HG03175 (cell line): ENCODE results near the gene SEL1L.
A peak's percentile ranks its signal among the peaks of the same experiment; 100 is the strongest.
"Not testable (repeated sequence)": the region's sequence is repeated elsewhere in the genome, so short reads cannot be mapped to it uniquely, and the experiment has no call there.

Experiments
- ATAC-seq: cut with Tn5 transposase; IDR thresholded peaks from one replicate; pipeline ENCODE4 v1.9.1; 2021; ENCODE audit warnings: mild to moderate bottlenecking, moderate library complexity; ENCODE audit not compliant: unreplicated experiment

SEL1L gene

DNA sequence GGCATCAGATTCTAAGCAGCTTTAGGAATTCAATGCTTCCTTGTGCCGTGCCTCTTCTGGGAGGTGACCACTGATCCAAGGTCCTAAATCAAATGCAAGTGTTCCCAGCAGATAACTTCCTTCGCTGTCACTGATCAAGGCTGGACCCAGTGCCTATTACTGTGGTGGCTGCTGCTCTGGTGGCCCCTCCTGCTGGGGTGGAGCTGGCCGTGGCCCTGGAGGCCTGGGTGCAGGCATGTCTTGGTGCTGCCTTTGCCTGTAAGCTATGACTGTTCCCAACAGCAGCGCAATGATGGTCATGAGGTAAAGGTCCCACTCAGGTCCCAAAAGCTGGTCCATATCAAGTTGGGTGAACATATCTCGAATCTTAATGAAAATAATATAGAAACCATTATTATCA lies 56.8 kb downstream of the SEL1L start:
- no peak for ATAC-seq

GRCh38 chr14:81474685-81475324 lies 58.8 kb downstream of the SEL1L start:
- ATAC-seq, result no peak

- peak; percentile 61 for ATAC-seq
These were observed 59.5 kb downstream of the SEL1L start for GRCh38 chr14:81474148-81474492.

- ATAC-seq, result peak; percentile 35
These were observed 60.1 kb downstream of the SEL1L start for GRCh38 chr14:81473456-81474147.

- ATAC-seq, result no peak
These were observed 61.4 kb downstream of the SEL1L start for GRCh38 chr14:81472096-81472800.

DNA sequence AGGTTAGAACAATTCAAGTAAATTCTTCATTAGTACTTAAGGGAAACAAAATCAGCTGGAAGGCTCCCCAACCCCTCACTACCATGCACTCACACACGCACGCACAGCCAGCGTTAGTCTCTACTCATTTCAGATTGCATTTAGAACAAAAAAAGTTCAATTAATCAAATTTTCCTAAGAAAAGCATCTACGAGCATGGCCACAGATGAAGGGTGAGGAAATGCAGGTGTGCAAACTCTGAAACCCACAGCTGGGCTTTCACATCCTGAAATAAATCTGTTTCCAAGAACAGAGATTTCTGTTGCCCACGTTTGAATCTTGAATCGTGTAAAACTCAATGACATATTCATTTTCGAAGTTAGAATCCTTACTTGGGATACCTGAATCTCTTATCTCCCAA lies 62.6 kb downstream of the SEL1L start:
- ATAC-seq, result peak; percentile 6

DNA sequence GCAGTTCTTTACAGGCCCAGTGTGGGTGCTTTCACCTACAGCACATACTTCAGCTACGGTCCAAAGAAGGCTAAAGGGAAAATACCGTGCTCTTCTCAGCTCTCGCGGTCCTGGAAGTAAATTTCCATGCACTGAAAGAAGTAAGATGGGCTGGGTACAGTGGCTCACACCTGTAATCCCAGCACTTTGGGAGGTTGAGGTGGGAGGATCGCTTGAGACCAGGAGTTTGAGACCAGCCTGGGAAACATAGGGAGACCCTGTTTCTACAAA lies 63.2 kb downstream of the SEL1L start:
- peak; percentile 27 for ATAC-seq

GRCh38 chr14:81466854-81467253 lies 66.8 kb downstream of the SEL1L start:
- ATAC-seq, result no peak

DNA sequence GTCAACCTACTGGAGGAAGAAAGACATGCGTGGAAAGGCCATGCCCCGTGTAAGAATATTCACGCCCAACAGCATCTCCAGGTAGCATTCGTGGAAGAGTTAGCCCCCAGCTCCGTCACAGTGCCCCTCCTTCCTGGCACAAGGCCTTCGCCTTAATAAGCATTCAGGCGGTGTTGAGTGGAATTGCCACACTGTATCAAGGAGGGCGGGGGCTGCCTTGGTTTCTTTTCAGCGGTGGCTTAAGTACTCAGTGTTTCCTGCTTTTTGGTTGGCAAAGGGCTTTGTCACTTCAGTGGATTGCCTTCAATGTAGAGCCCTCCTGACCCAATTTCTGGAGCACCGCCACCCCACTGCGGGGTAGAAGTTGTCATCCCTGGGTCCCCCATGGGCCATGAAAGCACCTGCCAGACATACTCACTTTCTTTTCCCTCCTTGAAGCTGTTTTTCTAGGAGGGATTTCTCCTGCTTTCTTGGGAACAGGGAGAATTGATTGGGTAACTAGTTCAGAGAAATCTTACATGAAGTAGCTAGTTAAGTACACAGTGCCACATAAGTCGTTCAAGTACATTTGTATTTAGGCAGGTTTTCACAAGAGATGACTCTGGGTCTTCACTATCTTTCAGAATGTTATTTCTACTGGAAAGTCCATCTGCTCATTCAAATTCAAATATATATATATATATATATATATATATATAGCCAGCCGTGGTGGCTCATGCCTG lies 68.0 kb downstream of the SEL1L start:
- ATAC-seq, result no peak

GRCh38 chr14:81465003-81465392 lies 68.7 kb downstream of the SEL1L start:
- peak; percentile 6 for ATAC-seq

- ATAC-seq, result peak; percentile 63
These were observed 69.2 kb downstream of the SEL1L start for GRCh38 chr14:81464253-81465002.

DNA sequence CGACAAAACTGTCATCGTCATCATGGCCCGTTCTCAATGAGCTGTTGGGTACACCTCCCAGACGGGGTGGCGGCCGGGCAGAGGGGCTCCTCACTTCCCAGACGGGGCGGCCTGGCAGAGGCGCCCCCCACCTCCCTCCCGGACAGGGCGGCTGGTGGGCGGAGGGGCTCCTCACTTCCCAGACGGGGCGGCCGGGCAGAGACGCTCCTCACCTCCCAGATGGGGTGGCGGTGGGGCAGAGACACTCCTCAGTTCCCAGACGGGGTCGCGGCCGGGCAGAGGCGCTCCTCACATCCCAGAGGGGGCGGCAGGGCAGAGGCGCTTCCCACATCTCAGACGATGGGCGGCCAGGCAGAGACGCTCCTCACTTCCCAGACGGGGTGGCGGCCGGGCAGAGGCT lies 71.3 kb downstream of the SEL1L start:
- ATAC-seq, result not testable (repeated sequence)

- no peak for ATAC-seq
These were observed 73.7 kb downstream of the SEL1L start for GRCh38 chr14:81459912-81460311.

DNA sequence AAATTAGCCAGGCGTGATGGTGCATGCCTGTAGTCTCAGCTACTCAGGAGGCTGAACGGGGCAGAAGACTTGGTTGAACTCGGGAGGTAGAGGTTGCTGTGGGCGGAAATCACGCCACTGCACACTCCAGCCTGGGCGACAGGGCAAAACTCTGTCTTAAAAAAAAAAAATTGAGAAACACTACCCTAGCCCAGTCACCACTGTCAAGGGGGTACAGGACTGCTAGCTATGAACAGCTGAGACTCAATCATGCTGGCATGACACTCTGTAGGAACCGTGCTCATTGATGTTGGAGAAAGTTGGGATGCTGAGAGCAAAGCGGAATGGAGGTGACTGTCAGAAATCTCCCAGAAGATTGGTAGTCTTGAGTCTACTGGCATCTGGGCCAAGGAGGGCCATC lies 75.3 kb downstream of the SEL1L start:
- no peak for ATAC-seq

DNA sequence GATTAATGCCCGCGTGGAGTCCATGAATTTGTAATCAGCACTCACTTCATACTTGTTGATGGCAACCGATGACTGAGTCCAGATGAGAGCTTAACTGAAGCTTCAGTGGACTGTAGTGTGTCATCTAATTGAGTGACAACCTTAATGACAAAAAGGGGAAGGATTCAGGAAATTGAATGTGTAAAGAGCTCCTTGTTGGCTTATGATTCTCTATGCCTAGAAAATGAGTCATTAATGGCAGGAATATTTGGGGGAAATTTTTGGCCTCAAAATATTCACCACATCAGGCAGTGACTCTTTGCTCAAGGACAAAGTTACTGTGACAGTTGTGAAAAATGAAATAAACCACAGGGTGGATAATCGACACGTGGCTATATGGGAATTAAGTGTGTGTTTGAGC lies 78.3 kb downstream of the SEL1L start:
- peak; percentile 13 for ATAC-seq

- ATAC-seq, result peak; percentile 87
These were observed 79.0 kb downstream of the SEL1L start for GRCh38 chr14:81454572-81455218.

- ATAC-seq, result peak; percentile 72
These were observed 80.4 kb downstream of the SEL1L start for GRCh38 chr14:81453166-81453766.

GRCh38 chr14:81452341-81453133 lies 81.1 kb downstream of the SEL1L start:
- ATAC-seq, result no peak

DNA sequence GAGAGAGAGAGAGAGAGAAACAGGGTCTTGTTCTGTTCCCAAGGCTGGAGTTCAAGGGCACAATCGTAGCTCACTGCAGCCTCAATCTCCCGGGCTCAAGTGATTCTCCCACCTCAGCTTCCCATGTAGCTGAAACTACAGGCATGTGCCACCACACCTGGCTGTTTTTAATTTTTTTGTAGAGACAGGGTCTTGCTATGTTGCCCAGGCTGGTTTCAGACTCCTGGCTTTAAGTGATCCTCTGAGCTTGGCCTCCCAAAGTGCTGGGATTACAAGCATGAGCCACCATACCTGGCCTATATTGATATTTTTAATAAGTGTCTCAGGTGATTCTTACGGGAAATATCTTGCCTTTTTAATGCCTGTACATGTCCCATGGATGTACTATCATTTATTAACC lies 82.7 kb downstream of the SEL1L start:
- ATAC-seq, result no peak
